ENCODE results near the gene LRGUK.

LRGUK gene

GRCh38 chr7:134311807-134312206 lies 184.7 kb downstream of the LRGUK start:
- no peak for DNase-seq

GRCh38 chr7:134312717-134313116 lies 185.6 kb downstream of the LRGUK start:
- no peak for DNase-seq

GRCh38 chr7:134313543-134313942 lies 186.4 kb downstream of the LRGUK start:
- no peak for DNase-seq

Measured in stimulated activated CD4-positive, alpha-beta T cell treated with anti-CD3 and anti-CD28 coated beads, Interleukin-2, amount 100 ng/mL, for 24 hours (primary cell).